Measurements from ENCODE around the gene GCHFR. TPM values are rescaled to one million over a fixed set of nuclear protein-coding genes. Genes with fewer than 3 reads are reported as not detected.
A peak's percentile ranks its signal among the peaks of the same experiment; 100 is the strongest.

GCHFR gene
- total RNA-seq, 1 donor from 2014 or later: 2.8 TPM

- Histone ChIP-seq H3K9me3 (ENCODE audit: low read depth) (no peaks in the 10 kb centered on the region), H3F3A (ENCODE audit: low read depth) (peaks cover 9% of the 10 kb centered on the region), H3K27me3 (no peaks in the 10 kb centered on the region), H4K20me1 (ENCODE audit: low read depth) (no peaks in the 10 kb centered on the region), H3K36me3 (no peaks in the 10 kb centered on the region), H3K4me2 (peak overlapping the region; percentile 91), H3K4me1 (peaks cover 5% of the 10 kb centered on the region), H2AFZ (replicated peaks) (peak overlapping the region; percentile 100), H3K4me3 (peak overlapping the region; percentile 95), H3K27ac (no peak overlapping the region), H3K9ac (peak overlapping the region; percentile 57), H3K79me2 (ENCODE audit: low read depth) (peaks cover 22% of the 10 kb centered on the region)
- Mint-ChIP-seq H3K9me3 (no peaks in the 10 kb centered on the region), H3K27me3 (ENCODE audit: insufficient read depth, low read depth) (no peaks in the 10 kb centered on the region), H3K27ac (peak overlapping the region; percentile 97), H3K4me1 (peaks cover 28% of the 10 kb centered on the region), H3K4me3 (peak overlapping the region; percentile 99), H3K36me3 (peaks cover 7% of the 10 kb centered on the region)
- no peak for DNase-seq (ENCODE audit: low spot score)
- TF ChIP-seq CTCF (IDR thresholded peaks at IDR 0.05) (no peak), EZH2phosphoT487 (IDR thresholded peaks at IDR 0.05) (no peak), EZH2 (IDR thresholded peaks at IDR 0.05) (no peak)
Observed at GRCh38 chr15:40806672-40807027, 42.8 kb downstream of the GCHFR start.

DNA sequence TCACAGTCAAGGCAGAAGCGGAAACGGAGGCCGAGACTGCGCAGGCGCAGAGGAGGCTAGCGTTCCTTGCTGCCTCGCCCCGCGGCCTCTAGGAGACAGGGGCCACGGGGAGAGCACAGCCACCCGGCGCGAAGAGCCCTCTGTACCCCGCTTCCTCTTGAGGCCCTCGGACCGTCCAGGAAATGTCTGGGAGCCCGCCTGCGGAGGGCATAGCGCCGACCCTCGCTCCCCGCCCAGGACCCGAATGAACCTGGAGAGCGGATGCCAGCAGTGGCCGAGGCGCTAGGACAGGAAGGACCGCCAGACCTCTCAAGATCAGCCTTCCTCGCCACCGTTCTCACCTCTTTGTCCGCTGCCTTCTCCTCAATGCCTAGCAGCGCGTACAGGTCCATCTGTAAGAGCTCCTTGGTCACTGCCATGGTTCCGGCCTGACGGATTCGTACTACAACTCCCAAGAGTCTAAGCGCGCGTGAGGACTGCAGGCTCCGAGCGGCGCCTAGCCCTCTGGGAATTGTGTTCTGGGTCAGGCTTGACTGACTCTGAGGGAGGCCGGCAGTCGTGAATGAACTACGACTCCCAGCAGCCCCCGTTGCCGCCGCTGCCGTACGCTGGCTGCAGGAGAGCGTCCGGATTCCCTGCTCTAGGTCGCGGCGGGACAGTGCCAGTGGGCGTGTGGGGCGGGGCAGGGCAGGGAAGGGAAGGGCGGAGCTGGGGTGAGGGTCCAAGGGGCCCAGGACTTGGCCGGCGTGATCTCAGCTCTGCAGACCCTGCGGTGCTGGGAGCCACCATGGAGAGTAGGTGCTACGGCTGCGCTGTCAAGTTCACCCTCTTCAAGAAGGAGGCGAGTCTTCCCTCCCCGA lies 43.4 kb downstream of the GCHFR start, which contains the start of the genes DNAJC17 and ZFYVE19:
DNAJC17 (minus strand) TSS at position 446 of the 860 bp plus-strand sequence; CDS start at position 419, 27 bp downstream.
ZFYVE19 (plus strand) TSS at position 62 of the 860 bp plus-strand sequence; CDS start at position 563, 501 bp downstream.
- H3K4me1 ChIP-seq: peaks cover 5% of the 10 kb centered on the region
- DNase-seq (ENCODE audit: low spot score): peak; percentile 99
- TF ChIP-seq EZH2phosphoT487 (IDR thresholded peaks at IDR 0.05) (no peak), EZH2 (IDR thresholded peaks at IDR 0.05) (no peak), CTCF (IDR thresholded peaks at IDR 0.05) (peak; percentile 18)
- peak within 1 kb of the TSS; percentile 100 for H2AFZ ChIP-seq (replicated peaks)
- no peaks in the 10 kb centered on the region for H4K20me1 ChIP-seq (ENCODE audit: low read depth)
- Mint-ChIP-seq H3K9me3 (no peaks in the 10 kb centered on the region), H3K27ac (peak within 1 kb of the TSS; percentile 97), H3K36me3 (peaks cover 3% of the 10 kb centered on the region), H3K4me3 (peak within 1 kb of the TSS; percentile 99), H3K4me1 (peaks cover 25% of the 10 kb centered on the region), H3K27me3 (ENCODE audit: insufficient read depth, low read depth) (peaks cover under 1% of the 10 kb centered on the region)
- H3K27me3 ChIP-seq: no peaks in the 10 kb centered on the region
- H3K9ac ChIP-seq: peak within 1 kb of the TSS; percentile 57
- H3K36me3 ChIP-seq: no peaks in the 10 kb centered on the region
- peaks cover 22% of the 10 kb centered on the region for H3K79me2 ChIP-seq (ENCODE audit: low read depth)
- peaks cover 9% of the 10 kb centered on the region for H3F3A ChIP-seq (ENCODE audit: low read depth)
- H3K4me2 ChIP-seq: peak within 1 kb of the TSS; percentile 91
- peak within 1 kb of the TSS; percentile 95 for H3K4me3 ChIP-seq
- no peak within 1 kb of the TSS for H3K27ac ChIP-seq
- H3K9me3 ChIP-seq (ENCODE audit: low read depth): no peaks in the 10 kb centered on the region

DNA sequence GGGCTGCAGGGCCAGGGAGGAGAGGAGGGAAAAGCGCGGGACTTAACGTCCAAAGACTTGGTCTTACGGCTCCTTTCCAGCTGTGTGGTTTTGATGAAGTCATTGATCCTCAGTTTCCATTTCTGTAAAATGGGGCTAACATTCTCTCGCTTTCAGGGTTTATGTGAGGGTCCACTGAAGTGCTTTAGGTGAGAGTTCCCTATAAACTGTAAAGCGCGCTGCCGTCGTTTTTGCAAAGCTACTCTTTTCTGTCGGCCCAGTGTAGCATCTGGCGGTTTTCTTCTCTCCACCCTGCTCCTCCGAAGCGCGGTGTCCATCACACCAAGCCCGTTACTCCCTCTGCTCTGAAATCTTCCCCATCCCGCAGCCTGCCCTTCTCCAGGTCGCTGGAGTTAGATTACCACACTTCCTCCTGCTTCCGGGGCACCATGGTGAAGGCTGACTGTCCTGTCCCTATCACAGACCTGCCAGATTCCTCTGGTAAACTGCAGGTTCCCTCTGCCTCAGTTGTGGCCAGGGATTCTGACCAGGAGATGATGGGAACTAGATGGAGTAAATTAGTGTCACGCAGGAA lies 44.1 kb downstream of the GCHFR start:
- peaks cover 25% of the 10 kb centered on the region for H3K4me1 Mint-ChIP-seq
- peak overlapping the region; percentile 95 for H3K4me3 ChIP-seq
- peaks cover 5% of the 10 kb centered on the region for H3K4me1 ChIP-seq
- H3K27me3 ChIP-seq: no peaks in the 10 kb centered on the region
- peak overlapping the region; percentile 82 for H2AFZ ChIP-seq (replicated peaks)
- no peaks in the 10 kb centered on the region for H3K9me3 Mint-ChIP-seq
- H3K4me3 Mint-ChIP-seq: peak overlapping the region; percentile 99
- peaks cover 22% of the 10 kb centered on the region for H3K79me2 ChIP-seq (ENCODE audit: low read depth)
- DNase-seq (ENCODE audit: low spot score): no peak
- H3K36me3 ChIP-seq: no peaks in the 10 kb centered on the region
- TF ChIP-seq EZH2phosphoT487 (IDR thresholded peaks at IDR 0.05) (no peak), CTCF (IDR thresholded peaks at IDR 0.05) (no peak), EZH2 (IDR thresholded peaks at IDR 0.05) (no peak)
- no peaks in the 10 kb centered on the region for H3K9me3 ChIP-seq (ENCODE audit: low read depth)
- H3K4me2 ChIP-seq: peak overlapping the region; percentile 82
- H3K27me3 Mint-ChIP-seq (ENCODE audit: insufficient read depth, low read depth): peaks cover 2% of the 10 kb centered on the region
- H3K27ac Mint-ChIP-seq: no peak overlapping the region
- H3K9ac ChIP-seq: no peak overlapping the region
- H3K36me3 Mint-ChIP-seq: peaks cover under 1% of the 10 kb centered on the region
- H4K20me1 ChIP-seq (ENCODE audit: low read depth): no peaks in the 10 kb centered on the region
- H3K27ac ChIP-seq: no peak overlapping the region
- H3F3A ChIP-seq (ENCODE audit: low read depth): peaks cover 9% of the 10 kb centered on the region
